Subcutaneous adipose tissue (tissue), 4 donors: ENCODE data around the gene EIF3L. TPM values are rescaled to one million over a fixed set of nuclear protein-coding genes. Genes with fewer than 3 reads are reported as not detected.

Experiments
- CTCF ChIP-seq: fragments of 450-650 bp; IDR thresholded peaks from one replicate; pipeline ENCODE4 v1.5.1; 2016; ENCODE audit warnings: low read depth, mild to moderate bottlenecking, control low read depth, antibody characterized with exemption, moderate library complexity
- total RNA-seq, 4 donors: library from RNA; depleted of rRNA; stranded (reverse); fragments of >200 nt; gene quantifications; one replicate each; pipeline ENCODE4 v1.1.0, GENCODE V29; 2016

The EIF3L gene
- total RNA-seq, 4 donors from 2014 or later = 271 to 369 (median 304) TPM

DNA sequence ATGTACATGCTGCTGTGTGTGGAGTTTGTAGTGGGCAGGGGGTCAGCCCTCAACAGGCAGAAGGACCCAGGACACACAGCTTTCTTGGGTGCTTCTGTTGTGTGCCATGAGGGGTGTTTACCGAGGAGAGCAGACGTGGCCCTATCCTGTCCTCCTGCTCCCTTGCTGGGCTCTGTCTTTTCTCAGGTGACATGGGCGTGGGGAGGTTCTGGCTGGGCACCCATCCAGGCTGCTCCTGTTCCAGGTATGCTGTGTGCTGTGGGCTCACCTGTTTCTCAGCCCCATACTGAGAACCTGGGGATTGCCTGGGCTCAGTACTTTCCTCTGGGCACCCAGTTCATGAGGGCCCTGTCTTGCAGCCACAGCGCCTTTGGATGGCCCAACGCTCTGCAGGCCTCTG, 80.2 kb downstream of the EIF3L start:
- no peak for TF ChIP-seq CTCF

DNA sequence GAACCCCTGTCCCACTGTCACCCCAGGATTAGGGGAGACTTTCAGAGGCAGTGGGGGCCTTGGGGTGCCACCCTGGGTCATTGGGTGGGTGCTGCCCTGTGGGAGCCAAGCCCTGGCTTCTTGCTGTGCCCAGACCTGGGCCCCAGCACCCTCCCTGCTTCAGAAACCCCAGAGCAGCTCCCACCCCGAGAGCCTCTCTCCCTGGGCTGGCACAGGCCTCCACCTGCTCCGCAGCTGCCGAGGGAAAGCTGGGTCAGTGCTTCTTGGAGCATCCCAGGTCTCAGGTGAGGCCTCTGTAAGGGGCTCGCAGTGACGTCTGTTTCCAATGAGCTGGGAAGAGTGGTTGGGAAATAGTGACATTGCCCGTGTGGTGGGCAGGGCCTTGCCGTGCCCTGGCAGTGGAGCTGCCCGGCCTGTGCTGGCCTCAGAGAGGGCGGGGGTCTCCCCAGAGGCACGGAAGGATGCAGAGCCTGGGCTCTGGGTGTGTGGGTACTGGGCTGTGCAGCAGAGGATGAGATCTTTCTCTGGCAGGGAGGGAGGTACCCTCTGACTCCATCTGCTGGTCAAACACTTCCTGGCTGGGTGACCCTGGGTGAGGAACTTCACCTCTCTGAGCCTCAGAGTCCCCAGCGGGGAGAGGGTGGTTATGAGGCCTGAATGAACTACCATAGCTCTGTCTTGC, 81.2 kb downstream of the EIF3L start:
- no peak for TF ChIP-seq CTCF

GRCh38 chr22:37930952-37931440, 81.8 kb downstream of the EIF3L start:
- no peak for TF ChIP-seq CTCF

DNA sequence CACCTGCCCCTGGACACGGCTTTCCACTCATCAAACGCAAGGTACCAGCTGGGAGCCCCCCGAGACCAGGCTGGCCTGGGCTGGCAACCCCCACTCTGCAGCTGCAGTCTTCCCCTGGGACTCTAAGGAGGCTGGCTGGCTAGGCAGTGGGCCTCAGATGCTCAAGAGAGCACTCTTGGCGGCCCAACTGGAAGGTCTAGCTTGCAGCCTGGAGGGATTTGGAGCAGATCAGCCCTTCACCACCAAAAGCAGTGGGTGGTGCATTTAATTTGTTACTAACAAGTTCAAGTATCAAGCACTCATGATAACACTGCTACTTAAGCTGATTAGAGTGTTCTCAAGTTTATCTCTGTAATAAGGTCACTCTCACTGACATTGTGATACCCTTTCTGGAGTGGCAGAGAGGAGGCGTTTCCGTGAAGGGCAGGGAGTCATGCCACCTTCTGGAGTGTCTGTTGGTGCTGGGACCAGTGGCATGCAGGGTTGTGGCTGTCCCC, 82.7 kb downstream of the EIF3L start:
- TF ChIP-seq CTCF = no peak

DNA sequence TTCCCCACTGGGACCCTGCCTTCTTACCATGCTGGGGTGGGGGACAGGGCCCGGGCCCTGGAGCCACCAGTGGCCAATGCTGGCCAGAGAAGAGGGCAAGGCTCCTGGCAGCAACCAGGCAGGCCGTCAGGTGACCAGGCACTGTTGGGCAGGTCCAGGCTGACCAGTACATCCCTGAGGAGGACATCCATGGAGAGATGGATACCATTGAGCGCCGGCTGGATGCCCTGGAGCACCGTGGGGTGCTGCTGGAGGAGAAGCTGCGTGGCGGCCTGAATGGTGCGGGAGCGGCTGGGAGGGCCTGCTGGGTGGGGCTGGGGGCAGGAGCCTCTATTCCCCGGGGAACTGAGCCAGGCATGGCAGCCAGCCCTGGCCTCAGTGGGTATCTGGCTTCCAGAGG, 83.2 kb downstream of the EIF3L start:
- no peak for TF ChIP-seq CTCF

- TF ChIP-seq CTCF = no peak
These were observed 83.8 kb downstream of the EIF3L start for GRCh38 chr22:37932821-37933578.

DNA sequence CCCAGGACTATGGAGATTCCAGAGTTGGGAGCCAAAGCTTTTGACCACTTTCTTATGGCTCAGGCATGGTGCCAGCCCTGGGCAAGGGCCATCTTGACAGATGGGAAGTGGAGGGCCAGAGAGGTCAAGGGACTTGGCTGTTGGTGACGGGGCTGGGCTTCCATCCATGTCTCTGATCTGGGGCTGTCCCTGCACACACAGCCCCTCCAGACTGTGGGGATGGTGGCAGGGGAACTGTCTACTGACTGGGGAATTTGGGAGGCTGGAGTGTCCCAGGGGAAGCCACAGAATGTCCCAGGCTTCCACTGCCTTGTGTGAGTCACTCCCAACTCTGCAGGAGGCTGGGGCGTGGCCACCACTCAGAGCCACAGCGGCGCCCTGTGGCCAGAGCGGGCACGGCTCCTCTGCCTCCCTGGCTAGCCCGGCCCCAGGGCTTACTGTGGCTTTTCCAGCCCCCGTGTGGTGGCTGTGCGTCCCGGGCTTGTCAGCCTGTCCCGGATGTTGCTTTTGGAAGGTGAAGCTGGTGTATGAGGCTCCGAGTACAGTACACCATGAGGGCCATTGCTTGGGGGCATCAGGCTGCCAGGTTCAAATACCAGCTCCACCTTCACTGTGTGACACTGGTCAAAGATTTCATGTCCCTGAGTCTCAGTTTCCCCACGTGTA, 84.6 kb downstream of the EIF3L start:
- no peak for TF ChIP-seq CTCF
